Measurements from ENCODE around the gene NELL2. TPM values are rescaled to one million over a fixed set of nuclear protein-coding genes. Genes with fewer than 3 reads are reported as not detected.

NELL2 gene
- total RNA-seq, 1 experiment from 2014 or later: 0.80 TPM

- intact Hi-C loops (cut with micrococcal nuclease): no loop called here
- no peak for DNase-seq
- no peaks in the 10 kb centered on the region for H3K79me2 ChIP-seq (ENCODE audit: low read length)
- no TSS peak for BruUV-seq (replicated peaks)
- no peaks in the 10 kb centered on the region for H3K36me3 ChIP-seq (ENCODE audit: low read depth, low read length)
- no peak for TF ChIP-seq CTCF (conservative IDR thresholded peaks at IDR 0.05; ENCODE audit: low read depth, low read length)
- no peak for TF ChIP-seq EZH2 (IDR thresholded peaks at IDR 0.05; ENCODE audit: low read length, unreplicated experiment)
- TF ChIP-seq EZH2phosphoT487 (IDR thresholded peaks at IDR 0.05; ENCODE audit: borderline replicate concordance, low read length): no peak
- no peak overlapping the region for H2AFZ ChIP-seq (ENCODE audit: low read length)
- H3K27ac ChIP-seq (ENCODE audit: low read length): no peak overlapping the region
- no peaks in the 10 kb centered on the region for H3F3A ChIP-seq (ENCODE audit: low read length, unreplicated experiment)
- no peaks in the 10 kb centered on the region for H3K4me1 ChIP-seq (ENCODE audit: insufficient read depth, low read length)
- ATAC-seq: no peak
- no peaks in the 10 kb centered on the region for H3K9me2 ChIP-seq (replicated peaks; ENCODE audit: low read length)
- POLR2A ChIA-PET (ENCODE audit: unreplicated experiment): no interaction called here
- CTCF ChIA-PET: no interaction called here
- H3K4me3 ChIP-seq (ENCODE audit: low read length): no peak overlapping the region
- no peak overlapping the region for H3K9ac ChIP-seq (ENCODE audit: low read length)
- H3K27me3 ChIP-seq (ENCODE audit: low read length): no peaks in the 10 kb centered on the region
- no peaks in the 10 kb centered on the region for H4K20me1 ChIP-seq (ENCODE audit: low read length)
- no peak overlapping the region for H3K4me2 ChIP-seq (ENCODE audit: low read length)
- H3K9me3 ChIP-seq (ENCODE audit: low read length): peaks cover 14% of the 10 kb centered on the region; the same call in 1 of the 2 replicates
Observed at GRCh38 chr12:44728566-44728965, 147.5 kb downstream of the NELL2 start.

- CTCF ChIA-PET: no interaction called here
- no peaks in the 10 kb centered on the region for H3K79me2 ChIP-seq (ENCODE audit: low read length)
- no TSS peak for BruUV-seq (replicated peaks)
Observed at GRCh38 chr12:44720265-44720664, 155.8 kb downstream of the NELL2 start.

More at GRCh38 chr12:44720265-44720664, 155.8 kb downstream of the NELL2 start:
- Histone ChIP-seq H3K36me3 (ENCODE audit: low read depth, low read length) (no peaks in the 10 kb centered on the region), H3K9ac (ENCODE audit: low read length) (no peak overlapping the region), H2AFZ (ENCODE audit: low read length) (no peak overlapping the region), H3K4me1 (ENCODE audit: insufficient read depth, low read length) (no peaks in the 10 kb centered on the region), H3F3A (ENCODE audit: low read length, unreplicated experiment) (no peaks in the 10 kb centered on the region), H3K9me3 (ENCODE audit: low read length) (no peaks in the 10 kb centered on the region), H4K20me1 (ENCODE audit: low read length) (no peaks in the 10 kb centered on the region), H3K4me2 (ENCODE audit: low read length) (no peak overlapping the region), H3K9me2 (replicated peaks; ENCODE audit: low read length) (no peaks in the 10 kb centered on the region), H3K4me3 (ENCODE audit: low read length) (no peak overlapping the region), H3K27me3 (ENCODE audit: low read length) (peaks cover 7% of the 10 kb centered on the region; the same call in 1 of the 2 replicates), H3K27ac (ENCODE audit: low read length) (no peak overlapping the region)
- no peak for TF ChIP-seq CTCF (conservative IDR thresholded peaks at IDR 0.05; ENCODE audit: low read depth, low read length)
- no peak for TF ChIP-seq EZH2phosphoT487 (IDR thresholded peaks at IDR 0.05; ENCODE audit: borderline replicate concordance, low read length)
- TF ChIP-seq EZH2 (IDR thresholded peaks at IDR 0.05; ENCODE audit: low read length, unreplicated experiment): no peak
- DNase-seq: no peak
- POLR2A ChIA-PET (ENCODE audit: unreplicated experiment): no interaction called here
- ATAC-seq: no peak
- intact Hi-C loops (cut with micrococcal nuclease): no loop called here
